H1 (cell line): Measurements from ENCODE around the gene TNS1. TPM values are rescaled to one million over a fixed set of nuclear protein-coding genes. Genes with fewer than 3 reads are reported as not detected.

Experiments
- CTCF ChIA-PET: fragments of 300-600 bp; sonication (Branson Sonifier 250); formaldehyde crosslinking; loops from one replicate; lab custom pipeline; 2021; ENCODE audit not compliant: partially characterized antibody; lab: Charles Lee
- POLR2A ChIA-PET: fragments of 300-600 bp; sonication (Branson Sonifier 250); formaldehyde crosslinking; loops from one replicate; lab custom pipeline; 2021; ENCODE audit warnings: inconsistent platforms; ENCODE audit not compliant: partially characterized antibody; lab: Charles Lee
- DNase-seq, 2 experiments: peaks; one replicate each; pipeline versions ENCODE4 v3.0.0 to v3.0.0-alpha.2; 2010 to 2022; ENCODE audit warnings: low spot score in 2 of 2, low read depth in 1 of 2, mixed read lengths in 1 of 2
- FAIRE-seq: peaks from 2 replicates; lab custom pipeline; 2011; peaks lifted over from hg19 to GRCh38; lab: Jason Lieb, UNC
- H2AFZ ChIP-seq: 2 replicates; pipeline ENCODE4 v1.8.1; 2012; ENCODE audit warnings: low read length, inconsistent platforms
- H2AK5ac ChIP-seq: 2 replicates; pipeline ENCODE4 v1.6.1; 2013; ENCODE audit warnings: low read depth, low read length
- H2BK120ac ChIP-seq: replicated peaks from 2 replicates; pipeline ENCODE3; 2013; ENCODE audit warnings: low read depth, low read length, inconsistent platforms
- H2BK12ac ChIP-seq: 2 replicates; pipeline ENCODE4 v1.6.1; 2013; ENCODE audit warnings: low read depth, low read length
- H2BK15ac ChIP-seq: 2 replicates; pipeline ENCODE4 v1.6.1; 2013; ENCODE audit warnings: low read length
- H2BK20ac ChIP-seq: 2 replicates; pipeline ENCODE4 v1.6.1; 2013; ENCODE audit warnings: low read length
- H2BK5ac ChIP-seq: 2 replicates; pipeline ENCODE4 v1.6.1; 2013; ENCODE audit warnings: low read depth, low read length
- H3K14ac ChIP-seq: 2 replicates; pipeline ENCODE4 v1.6.1; 2013; ENCODE audit warnings: inconsistent platforms; ENCODE audit not compliant: insufficient read length
- H3K18ac ChIP-seq: 2 replicates; pipeline ENCODE4 v1.6.1; 2013; ENCODE audit warnings: low read length; ENCODE audit errors: extremely low read depth
- H3K23ac ChIP-seq: 2 replicates; pipeline ENCODE4 v1.6.1; 2013; ENCODE audit warnings: inconsistent platforms; ENCODE audit not compliant: insufficient read length
- H3K23me2 ChIP-seq: 2 replicates; pipeline ENCODE4 v1.6.1; 2013; ENCODE audit warnings: low read depth, low read length
- H3K27ac ChIP-seq: 2 replicates; pipeline ENCODE4 v1.6.1; 2011; ENCODE audit warnings: low read depth, low read length, inconsistent platforms
- H3K27me3 ChIP-seq, 4 experiments: replicated peaks in 1 of 4; 1 replicate in 1 of 4; 2 replicates in 3 of 4; pipeline versions ENCODE4 v1.6.1 to v1.8.1; 2011 to 2013; ENCODE audit warnings: low read length in 3 of 4, mild to moderate bottlenecking in 3 of 4, inconsistent platforms in 2 of 4, mixed read lengths in 2 of 4, moderate library complexity in 1 of 4; ENCODE audit not compliant: control insufficient read depth in 3 of 4, insufficient read depth in 3 of 4; ENCODE audit errors: extremely low read depth in 1 of 4
- H3K36me3 ChIP-seq, 4 experiments: 2 replicates each; pipeline versions ENCODE4 v1.6.1 to v1.8.1; 2011 to 2013; ENCODE audit warnings: mild to moderate bottlenecking in 4 of 4, low read length in 3 of 4, moderate library complexity in 2 of 4, control low read depth in 1 of 4, inconsistent platforms in 1 of 4; ENCODE audit not compliant: insufficient read depth in 4 of 4, control insufficient read depth in 2 of 4
- H3K4ac ChIP-seq: replicated peaks from 2 replicates; pipeline ENCODE3; 2013; ENCODE audit warnings: low read length, low read depth, mixed read lengths, inconsistent platforms; ENCODE audit not compliant: insufficient read length
- H3K4me1 ChIP-seq, 4 experiments: replicated peaks in 1 of 4; 1 replicate in 1 of 4; 2 replicates in 3 of 4; pipeline versions ENCODE4 v1.6.1 to v1.8.1; 2011 to 2013; ENCODE audit warnings: low read length in 3 of 4, inconsistent platforms in 2 of 4, mixed read lengths in 1 of 4; ENCODE audit not compliant: insufficient read depth in 4 of 4, control insufficient read depth in 3 of 4
- H3K4me2 ChIP-seq, 2 experiments: 2 replicates each; pipeline versions ENCODE4 v1.6.1 to v1.8.1; 2011 to 2013; ENCODE audit warnings: low read depth in 2 of 2, low read length in 2 of 2, control low read depth in 1 of 2, inconsistent platforms in 1 of 2, mild to moderate bottlenecking in 1 of 2; ENCODE audit not compliant: insufficient read depth in 1 of 2
- H3K4me3 ChIP-seq, 4 experiments: fragments of 200-600, 300-600 bp in 1 of 4; sonication (generic), shearing (Covaris generic), sonication (Bioruptor Twin) in 1 of 4; 2 replicates each; pipeline versions ENCODE4 v1.5.1 to v1.8.1; 2011 to 2016; ENCODE audit warnings: low read length in 4 of 4, low read depth in 3 of 4, control low read depth in 2 of 4, inconsistent platforms in 2 of 4, mild to moderate bottlenecking in 2 of 4, mixed read lengths in 1 of 4, moderate library complexity in 1 of 4; ENCODE audit not compliant: insufficient read depth in 2 of 4; ENCODE audit errors: extremely low read depth in 1 of 4
- H3K56ac ChIP-seq: replicated peaks from 2 replicates; pipeline ENCODE3; 2013; ENCODE audit warnings: low read depth, mild to moderate bottlenecking, mixed read lengths, low read length, inconsistent platforms; ENCODE audit not compliant: insufficient read length
- H3K79me1 ChIP-seq: 2 replicates; pipeline ENCODE4 v1.6.1; 2013; ENCODE audit warnings: low read depth, low read length, control low read depth
- H3K79me2 ChIP-seq, 2 experiments: 2 replicates each; pipeline versions ENCODE4 v1.6.1 to v1.8.1; 2012 to 2013; ENCODE audit warnings: low read length in 2 of 2, mild to moderate bottlenecking in 2 of 2, inconsistent platforms in 1 of 2; ENCODE audit not compliant: insufficient read depth in 2 of 2, control insufficient read depth in 1 of 2
- H3K9ac ChIP-seq, 4 experiments: replicated peaks in 1 of 4; 1 replicate in 1 of 4; 2 replicates in 3 of 4; pipeline versions ENCODE4 v1.6.1 to v1.8.1; 2011 to 2013; ENCODE audit warnings: low read depth in 3 of 4, low read length in 3 of 4, control low read depth in 2 of 4, mild to moderate bottlenecking in 2 of 4, moderate library complexity in 2 of 4, inconsistent platforms in 1 of 4; ENCODE audit errors: extremely low read depth in 1 of 4
- H3K9me3 ChIP-seq, 2 experiments: 2 replicates each; pipeline versions ENCODE4 v1.6.1 to v1.8.1; 2012 to 2013; ENCODE audit warnings: mild to moderate bottlenecking in 2 of 2, moderate library complexity in 2 of 2, control low read depth in 1 of 2, inconsistent platforms in 1 of 2, low read depth in 1 of 2, low read length in 1 of 2, mixed read lengths in 1 of 2; ENCODE audit not compliant: insufficient read depth in 2 of 2
- H4K20me1 ChIP-seq, 2 experiments: replicated peaks in 1 of 2; 2 replicates each; pipeline versions ENCODE3 to v1.8.1; 2011 to 2013; ENCODE audit warnings: inconsistent platforms in 2 of 2, low read length in 2 of 2, mild to moderate bottlenecking in 1 of 2; ENCODE audit not compliant: insufficient read depth in 2 of 2, control insufficient read depth in 1 of 2
- H4K5ac ChIP-seq: 2 replicates; pipeline ENCODE4 v1.6.1; 2013; ENCODE audit warnings: low read length, low read depth, mixed read lengths, inconsistent platforms; ENCODE audit not compliant: insufficient read length
- H4K8ac ChIP-seq: 2 replicates; pipeline ENCODE4 v1.8.0; 2013; ENCODE audit warnings: mild to moderate bottlenecking, moderate library complexity, low read length, inconsistent platforms; ENCODE audit not compliant: insufficient read depth; ENCODE audit errors: extremely low read depth
- H4K91ac ChIP-seq: replicated peaks from 2 replicates; pipeline ENCODE3; 2013; ENCODE audit warnings: low read length, mixed read lengths, inconsistent platforms; ENCODE audit not compliant: insufficient read length
- CBX5 ChIP-seq: fragments of 300-800, 300-1000 bp; sonication (generic); IDR thresholded peaks from 2 replicates; pipeline ENCODE4 v1.7.1; 2016; ENCODE audit warnings: antibody characterized with exemption, low read length, low read depth
- CBX8 ChIP-seq: fragments of 300-800, 300-1000 bp; sonication (generic); IDR thresholded peaks from 2 replicates; pipeline ENCODE4 v1.7.1; 2016; ENCODE audit warnings: low read depth, low read length, borderline replicate concordance
- CHD2 ChIP-seq: IDR thresholded peaks from 2 replicates; pipeline ENCODE4 v1.6.1; 2012; ENCODE audit warnings: low read length, improper control_type of control experiment
- EZH2 ChIP-seq: fragments of 200-600 bp; sonication (generic); IDR thresholded peaks from 2 replicates; pipeline ENCODE4 v1.7.1; 2012; ENCODE audit warnings: low read depth, mild to moderate bottlenecking, moderate library complexity, low read length, inconsistent platforms; ENCODE audit not compliant: severe bottlenecking
- GABPA ChIP-seq: IDR thresholded peaks from 2 replicates; pipeline ENCODE4 v1.6.1; 2011; ENCODE audit warnings: mild to moderate bottlenecking, low read length, moderate library complexity, borderline replicate concordance; ENCODE audit not compliant: insufficient read depth
- HDAC2 ChIP-seq, 2 experiments: fragments of 300-600 bp in 1 of 2; sonication (generic) in 1 of 2; IDR thresholded peaks; 2 replicates each; pipeline ENCODE4 v1.6.1; 2011 to 2012; ENCODE audit warnings: low read depth in 2 of 2, low read length in 2 of 2, mild to moderate bottlenecking in 2 of 2, moderate library complexity in 2 of 2, borderline replicate concordance in 1 of 2, inconsistent platforms in 1 of 2
- KDM1A ChIP-seq: fragments of 200-600, 300-600 bp; sonication (generic); IDR thresholded peaks from 2 replicates; pipeline ENCODE4 v1.7.1; 2016; ENCODE audit warnings: mild to moderate bottlenecking, low read length, borderline replicate concordance
- POLR2A ChIP-seq, 2 experiments: IDR thresholded peaks; 1 replicate in 1 of 2; 2 replicates in 1 of 2; pipeline ENCODE4 v1.6.1; 2011; ENCODE audit warnings: low read depth in 2 of 2, low read length in 2 of 2, mild to moderate bottlenecking in 2 of 2; ENCODE audit errors: control extremely low read depth in 1 of 2
- RFX5 ChIP-seq: IDR thresholded peaks from 2 replicates; pipeline ENCODE4 v1.6.1; 2011; ENCODE audit warnings: low read depth, low read length, improper control_type of control experiment, borderline replicate concordance
- SAP30 ChIP-seq: fragments of 300-600 bp; sonication (generic); IDR thresholded peaks from 2 replicates; pipeline ENCODE4 v1.7.1; 2012; ENCODE audit warnings: low read length, moderate library complexity, mild to moderate bottlenecking, inconsistent platforms; ENCODE audit not compliant: insufficient read depth, insufficient replicate concordance
- SP4 ChIP-seq: IDR thresholded peaks from 2 replicates; pipeline ENCODE4 v1.6.1; 2012; ENCODE audit warnings: low read length, inconsistent platforms
- TAF7 ChIP-seq: optimal IDR thresholded peaks from 2 replicates; pipeline ENCODE3; 2011; ENCODE audit warnings: low read depth, mild to moderate bottlenecking, inconsistent platforms, low read length, moderate library complexity, borderline replicate concordance
- WGBS, 2 experiments: shearing (Covaris generic) in 1 of 2; methylation state at CpG; one replicate each; pipeline versions ENCODE4 v1.1.6 to v1.1.7; 2013 to 2015; ENCODE audit warnings: low lambda C conversion rate in 2 of 2, mixed read lengths in 2 of 2, inconsistent platforms in 1 of 2, low coverage in 1 of 2, missing lambda C conversion rate in 1 of 2; ENCODE audit not compliant: insufficient replicate concordance in 2 of 2, insufficient coverage in 1 of 2, insufficient read length in 1 of 2; ENCODE audit errors: extremely low coverage in 1 of 2, missing lambda C conversion rate in 1 of 2; 5-methylcytosine and 5-hydroxymethylcytosine counted together
- polyA plus RNA-seq, 7 experiments: library from polyadenylated mRNA; depleted of rRNA in 3 of 7; stranded (reverse) in 5 of 7; unstranded in 2 of 7; fragments of >200 nt in 5 of 7; fragments of 200-250 nt in 2 of 7; gene quantifications; 1 replicate in 5 of 7; 2 replicates in 1 of 7; 4 replicates in 1 of 7; pipeline versions ENCODE4 v1.2.1 to v1.2.3, GENCODE V29; 2011 to 2013; ENCODE audit warnings: missing spikeins in 2 of 7, mixed read lengths in 2 of 7
- total RNA-seq: library from RNA; stranded (reverse); fragmentation: NEBNext Ultra II Directional; extraction: Animal tissue kit (Norgen Biotek cat#: 25700); gene quantifications from 2 replicates; pipeline ENCODE4 v1.2.1, GENCODE V29; 2021
- TF ChIP-seq, protein P1 (sequence below): IDR thresholded peaks from 2 replicates; pipeline ENCODE4 v1.6.1; 2011; ENCODE audit warnings: low read depth, mild to moderate bottlenecking, low read length; ENCODE audit not compliant: insufficient read depth

Gene TNS1
- total and polyA plus RNA-seq, 2 of the 8 experiments (the other 6 are each of a cell fraction or from before 2014, with no cell fraction given): 1.5 to 5.1 TPM

DNA sequence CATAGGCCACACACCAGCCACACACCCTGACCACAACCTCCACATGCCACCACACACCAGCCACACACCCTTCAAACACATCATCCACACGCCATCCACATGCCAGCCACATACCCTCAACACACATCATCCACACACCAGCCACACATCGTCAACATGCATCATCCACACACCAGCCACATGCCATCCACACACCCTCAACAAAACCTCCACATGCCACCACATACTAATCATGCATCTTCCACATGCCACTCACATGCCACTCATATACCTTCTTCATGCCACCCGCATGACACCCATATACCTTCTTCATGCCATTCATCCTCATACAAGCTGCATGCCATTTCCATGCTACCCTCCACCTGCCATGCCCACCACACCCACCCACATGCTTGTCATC lies 12.4 kb downstream of the TNS1 start:
- CTCF ChIA-PET: interaction anchor here (0.6 to 22.4 kb wide), 7 partner anchors 9 to 327 kb away, joined by 4 to 480 read pairs (median 15); no protein-coding TSS in a partner anchor
- no peak overlapping the region for H3K56ac ChIP-seq
- H4K8ac ChIP-seq: no peak overlapping the region
- H3K18ac ChIP-seq: no peak overlapping the region
- H2AK5ac ChIP-seq: peak overlapping the region; percentile 96
- FAIRE-seq (no peak), DNase-seq (no peak)
- no peak overlapping the region for H3K14ac ChIP-seq
- 89% methylated on average over 3 of the region's 3 CpGs; no CpG with 5 or more reads in 1 of the 2 experiments for WGBS, 2 experiments
- no peaks in the 10 kb centered on the region for H3K9me3 ChIP-seq
- H4K91ac ChIP-seq: no peak overlapping the region
- no peak overlapping the region for H3K4me2 ChIP-seq
- H3K23me2 ChIP-seq: peaks cover 10% of the 10 kb centered on the region; the same call in 1 of the 2 replicates
- no peaks in the 10 kb centered on the region for H3K79me1 ChIP-seq
- H3K4ac ChIP-seq: no peak overlapping the region
- H3K4me1 ChIP-seq: peaks cover 0 to 12% (median 4%) of the 10 kb centered on the region in 4 experiments; a peak in 4 of 7 replicates
- H2BK5ac ChIP-seq: peak overlapping the region; percentile 55; the same call in 1 of the 2 replicates
- POLR2A ChIA-PET: no interaction called here
- H4K20me1 ChIP-seq: peaks cover 0 to 7% of the 10 kb centered on the region in 2 experiments
- H3K4me3 ChIP-seq: no peak overlapping the region
- no peaks in the 10 kb centered on the region for H3K36me3 ChIP-seq
- peak overlapping the region; percentile 93 for H2BK15ac ChIP-seq
- H2BK20ac ChIP-seq: peak overlapping the region; percentile 77; the same call in 1 of the 2 replicates
- H3K9ac ChIP-seq: no peak overlapping the region
- peak overlapping the region; percentile 68; the same call in 1 of the 2 replicates for H2BK12ac ChIP-seq
- no peak overlapping the region for H2BK120ac ChIP-seq
- H3K79me2 ChIP-seq: no peaks in the 10 kb centered on the region
- no peak overlapping the region for H2AFZ ChIP-seq
- H3K27ac ChIP-seq: no peak overlapping the region
- no peak overlapping the region for H4K5ac ChIP-seq
- no peak overlapping the region for H3K23ac ChIP-seq
- H3K27me3 ChIP-seq: no peaks in the 10 kb centered on the region; a peak in 1 of 7 replicates
- no peak for TF ChIP-seq SP4
- no peak for TF ChIP-seq RFX5
- TF ChIP-seq EZH2: no peak
- no peak for TF ChIP-seq POLR2A (IDR thresholded peaks at IDR 0.05; ENCODE audit: control extremely low read depth in 1 of 2, low read depth in 2 of 2, low read length in 2 of 2)
- TF ChIP-seq KDM1A: no peak
- TF ChIP-seq TAF7: no peak
- no peak for TF ChIP-seq CHD2
- TF ChIP-seq, protein P1, sequence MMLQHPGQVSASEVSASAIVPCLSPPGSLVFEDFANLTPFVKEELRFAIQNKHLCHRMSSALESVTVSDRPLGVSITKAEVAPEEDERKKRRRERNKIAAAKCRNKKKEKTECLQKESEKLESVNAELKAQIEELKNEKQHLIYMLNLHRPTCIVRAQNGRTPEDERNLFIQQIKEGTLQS: no peak
- TF ChIP-seq GABPA: no peak
- no peak for TF ChIP-seq SAP30
- no peak for TF ChIP-seq CBX8
- no peak for TF ChIP-seq CBX5
- no peak for TF ChIP-seq HDAC2 (IDR thresholded peaks at IDR 0.05; ENCODE audit: borderline replicate concordance in 1 of 2, low read depth in 2 of 2, low read length in 2 of 2)
